GM06990 (cell line): Measurements from ENCODE around the gene ILDR2.

Source experiments
- DNase-seq: peaks from one replicate; pipeline ENCODE4 v3.0.0-alpha.2; 2011; ENCODE audit not compliant: insufficient read length; ENCODE audit errors: extremely low read depth
- H3K27me3 ChIP-seq: replicated peaks from 2 replicates; pipeline ENCODE4 v1.6.0; 2011; ENCODE audit warnings: low read length; ENCODE audit not compliant: control insufficient read depth, insufficient read depth
- H3K36me3 ChIP-seq: 2 replicates; pipeline ENCODE4 v1.5.1; 2011; ENCODE audit warnings: low read length; ENCODE audit not compliant: control insufficient read depth, insufficient read depth
- H3K4me3 ChIP-seq: replicated peaks from 2 replicates; pipeline ENCODE4 v1.5.1; 2011; ENCODE audit warnings: low read depth, mild to moderate bottlenecking, control low read depth, low read length
- CTCF ChIP-seq: IDR thresholded peaks from 2 replicates; pipeline ENCODE4 v1.5.1; 2011; ENCODE audit warnings: low read length, control low read depth, mild to moderate bottlenecking, inconsistent platforms; ENCODE audit not compliant: insufficient read depth, poor library complexity, severe bottlenecking

The ILDR2 gene

GRCh38 chr1:166939741-166940375 lies 35.5 kb downstream of the ILDR2 start:
- H3K36me3 ChIP-seq = no peaks in the 10 kb centered on the region
- no peaks in the 10 kb centered on the region; the same call in 1 of the 2 replicates for H3K27me3 ChIP-seq
- H3K4me3 ChIP-seq = no peak overlapping the region
- no peak for DNase-seq
- TF ChIP-seq CTCF = no peak

- TF ChIP-seq CTCF = no peak
- no peak overlapping the region for H3K4me3 ChIP-seq
- no peak for DNase-seq
These were observed 37.4 kb downstream of the ILDR2 start for GRCh38 chr1:166937962-166938361.

GRCh38 chr1:166937329-166937728 lies 38.0 kb downstream of the ILDR2 start:
- no peaks in the 10 kb centered on the region; the same call in 1 of the 2 replicates for H3K27me3 ChIP-seq
- H3K36me3 ChIP-seq = no peaks in the 10 kb centered on the region
- H3K4me3 ChIP-seq = no peak overlapping the region
- no peak for TF ChIP-seq CTCF
- DNase-seq = no peak

More at GRCh38 chr1:166937962-166938361, 37.4 kb downstream of the ILDR2 start:
- H3K36me3 ChIP-seq = no peaks in the 10 kb centered on the region
- no peaks in the 10 kb centered on the region; the same call in 1 of the 2 replicates for H3K27me3 ChIP-seq

- no peak for DNase-seq
- Histone ChIP-seq H3K27me3 (no peaks in the 10 kb centered on the region; the same call in 1 of the 2 replicates), H3K36me3 (no peaks in the 10 kb centered on the region), H3K4me3 (no peak overlapping the region)
- no peak for TF ChIP-seq CTCF
These were observed 41.7 kb downstream of the ILDR2 start for GRCh38 chr1:166933633-166934032.

- no peak overlapping the region for H3K4me3 ChIP-seq
- no peak for DNase-seq
- H3K36me3 ChIP-seq = no peaks in the 10 kb centered on the region
- no peak for TF ChIP-seq CTCF
- no peaks in the 10 kb centered on the region; the same call in 1 of the 2 replicates for H3K27me3 ChIP-seq
These were observed 42.2 kb downstream of the ILDR2 start for GRCh38 chr1:166933140-166933539.

GRCh38 chr1:166929911-166930310 lies 45.4 kb downstream of the ILDR2 start:
- Histone ChIP-seq H3K27me3 (no peaks in the 10 kb centered on the region), H3K4me3 (no peak overlapping the region), H3K36me3 (no peaks in the 10 kb centered on the region)
- no peak for TF ChIP-seq CTCF
- no peak for DNase-seq
